ENCODE data around the gene DOCK1. TPM values are rescaled to one million over a fixed set of nuclear protein-coding genes. Genes with fewer than 3 reads are reported as not detected.

DOCK1 gene
- total RNA-seq, 1 experiment from 2014 or later = 16.4 TPM

DNA sequence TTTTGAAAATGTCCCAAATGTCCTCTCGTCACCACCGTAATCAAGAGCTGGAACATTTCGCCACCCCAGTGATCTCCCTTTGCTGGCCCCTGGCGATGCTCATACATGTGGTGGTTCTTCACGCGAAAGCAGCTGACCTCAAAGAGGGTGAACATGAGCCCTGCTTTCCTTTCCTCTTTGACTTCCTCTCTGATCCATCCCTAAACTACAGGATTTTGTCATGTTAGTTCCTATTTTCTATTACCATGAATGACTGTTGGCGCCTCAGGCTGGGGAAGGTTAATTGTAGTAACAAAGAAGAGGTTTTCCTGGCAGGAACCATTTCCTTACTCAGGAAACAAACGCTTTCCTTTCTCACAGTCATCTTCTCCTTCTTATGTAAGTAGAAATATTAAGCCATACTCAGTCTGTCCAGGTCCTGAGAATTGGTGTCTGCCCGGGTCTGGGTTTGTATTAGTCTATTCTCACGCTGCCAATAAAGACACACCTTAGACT is 176.7 kb downstream of the DOCK1 start:
- no peak for DNase-seq (ENCODE audit: low read depth)

DNA sequence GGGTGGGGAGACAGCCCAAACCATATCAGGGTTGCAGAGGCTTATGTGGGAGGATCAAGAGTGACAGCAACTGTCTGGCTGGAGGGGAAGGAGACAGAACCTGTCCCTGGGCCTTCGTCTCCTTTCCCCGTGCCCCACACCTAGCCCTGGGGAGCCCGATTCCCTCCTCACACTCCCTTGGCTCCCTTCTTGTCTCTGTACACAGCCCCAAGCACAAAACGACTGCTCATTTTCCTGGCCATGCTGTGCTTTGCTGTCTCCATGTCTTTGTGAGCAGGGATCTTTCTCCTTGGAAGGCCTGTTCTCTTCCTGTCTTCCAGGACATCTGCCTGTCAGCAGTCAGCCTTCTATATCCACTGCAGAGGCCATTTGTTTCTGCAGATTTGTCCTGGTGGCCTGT is 177.4 kb downstream of the DOCK1 start:
- DNase-seq (ENCODE audit: low read depth) = no peak

DNA sequence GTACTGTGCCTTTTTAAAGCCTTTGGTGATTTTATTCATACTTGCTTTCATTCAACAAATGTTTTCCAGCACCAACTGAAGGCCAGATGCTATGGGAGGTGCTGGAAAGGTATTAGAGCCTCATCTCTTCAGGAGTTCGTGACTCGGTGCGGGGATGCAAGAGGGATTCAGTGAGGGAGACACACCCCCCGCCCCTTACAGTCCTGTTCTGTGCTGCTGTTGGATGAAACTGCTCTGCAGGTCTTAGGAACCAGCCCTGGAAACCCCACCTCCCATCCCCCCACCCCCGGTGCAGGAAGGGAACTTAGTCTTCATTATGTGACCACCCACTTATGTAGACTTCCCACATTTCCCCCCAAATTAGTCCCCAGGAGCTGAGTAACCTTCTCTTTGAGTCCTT is 180.7 kb downstream of the DOCK1 start:
- DNase-seq (ENCODE audit: low read depth) = no peak

DNA sequence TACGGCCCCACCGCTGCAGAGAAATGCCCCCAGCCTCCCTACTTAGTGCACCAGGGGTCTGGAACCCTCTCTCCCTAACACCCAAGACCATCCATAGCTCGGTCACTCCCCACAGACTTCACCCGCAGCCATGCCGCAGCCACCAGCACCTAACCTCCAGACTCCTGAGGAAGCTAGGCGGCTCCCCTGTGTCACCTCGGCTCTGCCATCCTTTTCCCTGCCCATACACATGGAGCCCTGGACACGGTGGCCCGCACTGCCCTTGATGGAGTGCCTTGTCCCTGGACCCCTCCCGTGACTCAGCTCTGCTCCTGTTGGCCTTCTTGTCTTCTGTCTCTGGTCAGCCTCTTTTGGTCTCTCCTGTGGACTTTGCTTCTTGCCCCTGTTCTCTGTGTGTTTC is 183.7 kb downstream of the DOCK1 start:
- no peak for DNase-seq (ENCODE audit: low read depth)

DNA sequence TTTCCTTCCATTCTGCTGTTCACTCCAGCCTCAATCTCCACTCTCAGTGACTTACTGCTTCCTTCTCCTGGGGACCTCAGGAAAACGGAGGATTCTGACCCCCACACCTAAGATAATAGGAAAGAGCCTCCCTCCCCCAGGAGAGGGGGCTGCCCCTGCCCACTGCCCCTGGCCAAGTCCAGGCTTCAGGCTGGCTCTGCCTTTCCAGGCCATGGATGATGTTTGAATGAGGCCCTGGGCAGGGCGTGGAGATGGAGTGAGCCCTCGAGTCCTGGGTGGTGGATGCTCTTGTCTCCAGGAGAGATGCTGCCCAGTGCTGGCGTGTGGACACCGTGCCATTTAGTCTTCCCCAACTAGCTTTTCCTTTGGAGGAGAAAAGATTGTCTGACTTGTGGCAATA is 184.2 kb downstream of the DOCK1 start:
- DNase-seq (ENCODE audit: low read depth) = no peak

DNA sequence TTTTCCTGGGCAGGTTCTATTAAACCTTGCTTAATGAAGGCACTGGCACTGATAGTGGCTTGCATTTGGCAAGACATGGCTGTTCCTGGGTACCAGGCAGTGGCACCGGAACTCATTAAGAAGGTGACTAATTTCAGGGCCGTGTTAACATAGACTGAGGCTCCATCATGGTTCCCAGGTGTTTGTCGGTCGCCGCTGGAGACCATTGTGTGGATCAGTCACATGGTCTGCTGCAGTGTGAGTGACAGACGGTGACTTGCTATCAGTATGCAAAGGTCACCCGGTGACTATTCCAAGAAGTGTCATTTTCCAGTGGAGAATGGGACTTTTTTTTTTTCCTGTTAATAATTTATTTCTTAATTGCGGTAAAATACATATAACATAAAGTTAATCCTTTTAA is 184.9 kb downstream of the DOCK1 start:
- DNase-seq (ENCODE audit: low read depth) = no peak

DNA sequence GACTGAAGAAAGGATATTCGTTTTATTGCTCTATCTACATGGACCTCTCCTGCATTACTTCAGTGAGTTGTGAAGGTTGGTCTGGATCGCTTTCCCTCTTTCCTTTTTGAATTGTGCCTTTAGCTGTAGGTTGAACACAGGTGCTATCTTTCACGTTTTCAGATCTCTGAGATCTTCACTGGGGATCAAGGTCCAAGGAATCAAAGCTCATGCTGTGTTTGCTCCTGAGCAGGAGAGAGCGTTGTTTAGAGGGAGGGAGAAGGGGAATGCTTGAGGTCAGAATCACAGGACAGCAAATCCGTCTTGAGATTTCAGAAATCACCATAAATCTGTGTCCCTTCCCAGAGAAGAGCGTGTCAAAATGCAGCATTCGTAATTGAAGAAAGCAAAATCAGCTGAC is 186.1 kb downstream of the DOCK1 start:
- no peak for DNase-seq (ENCODE audit: low read depth)

DNA sequence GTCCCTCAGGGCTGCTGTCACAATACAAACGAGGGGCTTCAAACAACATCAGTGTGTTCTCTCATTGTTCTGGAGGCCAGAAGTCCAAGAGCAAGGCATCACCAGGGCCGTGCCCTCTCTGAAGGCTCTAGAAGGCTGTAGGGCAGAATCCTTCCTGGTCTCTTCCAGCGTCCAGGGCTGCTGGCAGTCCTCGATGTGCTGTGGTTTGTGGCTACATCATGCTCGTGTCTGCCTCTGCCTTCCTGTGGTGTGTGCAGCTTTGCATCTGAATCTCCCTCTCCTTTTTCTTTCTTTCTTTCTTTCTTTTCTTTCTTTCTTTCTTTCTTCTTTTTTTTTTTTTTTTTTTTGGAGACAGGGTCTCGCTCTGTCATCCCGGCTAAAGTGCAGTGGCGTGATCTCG is 187.7 kb downstream of the DOCK1 start:
- DNase-seq (ENCODE audit: low read depth) = no peak

DNA sequence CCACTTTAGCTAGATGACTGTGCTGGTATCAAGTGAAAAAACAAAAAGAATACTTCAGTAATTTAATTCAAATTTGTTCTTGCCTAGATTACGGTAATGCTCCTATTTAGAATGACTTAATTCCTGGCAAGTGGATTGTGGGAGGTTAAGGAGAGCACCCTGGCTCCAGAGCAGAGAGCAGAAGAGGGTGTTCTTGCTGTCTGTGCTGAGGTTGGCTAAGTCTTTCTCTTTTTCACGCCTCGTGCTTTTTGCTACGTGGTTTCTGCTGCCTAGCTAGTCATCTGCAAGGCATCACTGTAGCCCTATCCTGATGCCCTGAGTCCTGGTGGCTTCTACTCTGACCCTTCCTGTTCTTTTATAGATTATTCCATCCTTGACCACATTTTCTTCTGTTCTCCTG is 189.8 kb downstream of the DOCK1 start:
- DNase-seq (ENCODE audit: low read depth) = no peak

DNA sequence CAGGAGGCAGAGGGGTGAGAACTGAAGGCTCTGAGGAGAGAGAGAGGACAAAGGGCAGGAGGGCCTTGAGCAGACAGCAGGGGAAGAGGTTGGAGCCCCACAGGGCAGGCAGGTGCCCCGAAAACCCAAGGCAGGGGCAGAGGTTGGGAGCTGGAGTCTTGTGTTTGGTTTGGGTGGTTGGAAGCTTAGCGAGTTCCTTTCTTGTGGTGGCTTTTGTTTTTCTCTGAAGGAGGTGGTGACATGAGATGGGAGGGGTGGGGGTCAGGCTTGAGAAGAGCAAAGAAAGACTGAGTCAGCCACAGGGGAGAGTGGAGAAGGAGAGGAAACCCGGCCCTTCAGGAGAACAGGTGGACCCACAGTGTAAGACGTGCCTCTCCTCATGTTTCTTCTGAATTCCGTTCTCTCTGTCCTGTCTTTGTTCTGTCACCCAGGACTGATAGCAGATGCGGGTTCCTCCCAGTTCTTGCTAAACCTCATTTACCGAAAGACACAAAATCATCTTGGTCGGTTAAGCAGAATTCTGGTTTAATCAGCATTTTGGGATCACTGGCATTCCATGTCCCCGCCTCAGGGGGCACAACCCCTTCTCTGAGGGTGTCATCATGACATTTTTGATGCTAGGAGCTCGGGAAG is 195.9 kb downstream of the DOCK1 start:
- no peak for DNase-seq (ENCODE audit: low read depth)

DNA sequence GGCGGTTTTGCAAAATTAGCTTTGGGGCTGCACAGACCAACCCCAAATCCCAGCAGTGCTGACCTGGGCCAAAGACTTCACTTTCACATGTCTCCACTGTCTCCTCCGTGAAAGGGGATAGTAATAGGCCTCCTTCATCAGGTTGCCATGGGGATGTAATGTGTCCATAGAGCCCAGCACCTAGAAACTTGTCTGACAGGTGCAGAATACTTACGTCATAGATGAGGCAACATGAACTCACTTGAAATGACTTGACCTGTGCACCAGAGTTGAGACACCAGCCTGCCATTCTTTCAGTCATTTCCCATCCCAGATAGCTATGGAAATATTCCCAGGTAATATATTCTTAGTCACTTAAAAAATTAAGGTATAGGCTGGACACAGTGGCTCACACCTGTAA is 196.9 kb downstream of the DOCK1 start:
- DNase-seq (ENCODE audit: low read depth) = no peak

DNA sequence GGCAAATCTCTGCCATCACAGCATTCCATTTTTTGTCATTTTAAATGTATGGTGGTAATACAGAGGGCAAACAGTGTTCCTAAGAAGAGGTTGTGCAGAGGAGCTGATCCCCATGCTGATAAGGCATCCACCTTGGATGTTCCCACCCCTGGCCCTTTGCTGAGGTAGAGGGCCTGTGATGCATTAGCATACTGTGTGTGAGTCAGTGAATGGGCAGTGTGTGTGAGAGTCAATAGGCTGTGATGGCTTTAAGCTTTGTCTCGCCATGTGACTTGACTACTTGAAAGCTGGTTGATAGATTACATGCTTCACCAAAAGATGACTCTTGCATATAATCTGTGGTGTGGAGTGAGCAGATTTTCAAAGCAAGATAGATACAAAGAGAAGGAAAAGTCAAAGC is 209.9 kb downstream of the DOCK1 start:
- DNase-seq (ENCODE audit: low read depth) = no peak

DNA sequence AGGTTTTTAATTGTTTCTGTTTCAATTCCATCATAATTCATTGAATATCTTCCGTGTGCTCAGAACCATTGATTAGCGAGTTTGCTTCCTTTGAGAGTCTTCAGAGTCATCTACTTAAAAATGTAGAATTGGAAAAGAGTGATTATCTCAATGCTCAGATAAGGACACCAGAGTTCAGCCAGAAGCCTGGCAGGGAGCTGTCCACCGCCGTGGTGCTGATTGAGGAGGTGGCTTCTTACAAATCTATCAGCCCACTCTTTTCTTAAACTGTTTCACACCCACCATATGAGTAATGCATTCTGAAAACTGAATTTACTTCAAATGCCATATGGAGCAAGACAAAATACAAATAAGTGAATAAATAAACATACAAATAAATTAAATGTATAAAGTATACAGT is 211.9 kb downstream of the DOCK1 start:
- DNase-seq (ENCODE audit: low read depth) = peak; percentile 32

DNA sequence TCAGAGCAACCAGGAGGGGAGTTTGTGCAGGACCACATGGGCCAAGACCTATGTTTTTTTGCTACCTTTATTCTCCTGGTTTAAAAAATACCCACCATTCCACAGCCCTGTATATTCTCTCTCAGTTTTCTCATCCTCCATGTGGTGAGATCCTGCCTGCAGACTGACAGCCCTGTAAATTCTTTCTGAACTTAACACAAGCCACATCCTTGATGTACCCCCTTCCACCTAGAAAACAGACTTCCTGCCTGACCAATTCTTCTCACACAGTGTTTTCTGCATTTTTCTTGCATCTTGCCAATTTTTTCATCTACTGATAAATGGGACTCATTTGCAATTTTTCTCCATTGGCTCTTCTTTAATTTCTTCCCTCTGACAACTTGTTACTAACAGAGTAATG is 212.8 kb downstream of the DOCK1 start:
- DNase-seq (ENCODE audit: low read depth) = no peak

DNA sequence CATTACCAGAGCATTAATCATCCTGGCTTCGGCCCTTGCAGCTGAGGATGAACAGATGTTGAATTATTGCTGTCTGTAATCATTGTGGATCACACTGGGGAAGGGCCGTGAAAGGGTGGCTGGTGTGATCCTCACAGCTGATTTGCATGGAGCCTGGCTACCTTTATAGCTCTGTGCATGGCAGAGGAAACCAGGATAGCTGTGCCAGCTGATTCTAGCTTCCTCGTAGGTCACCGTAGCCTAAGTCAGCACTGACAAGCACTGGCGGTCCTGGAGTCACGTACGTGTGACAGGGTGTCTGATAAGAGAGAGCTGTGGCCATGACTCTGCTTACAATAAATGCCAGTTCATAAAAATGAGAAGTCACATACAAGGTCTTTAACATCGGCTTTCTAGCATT is 214.7 kb downstream of the DOCK1 start:
- no peak for DNase-seq (ENCODE audit: low read depth)

DNA sequence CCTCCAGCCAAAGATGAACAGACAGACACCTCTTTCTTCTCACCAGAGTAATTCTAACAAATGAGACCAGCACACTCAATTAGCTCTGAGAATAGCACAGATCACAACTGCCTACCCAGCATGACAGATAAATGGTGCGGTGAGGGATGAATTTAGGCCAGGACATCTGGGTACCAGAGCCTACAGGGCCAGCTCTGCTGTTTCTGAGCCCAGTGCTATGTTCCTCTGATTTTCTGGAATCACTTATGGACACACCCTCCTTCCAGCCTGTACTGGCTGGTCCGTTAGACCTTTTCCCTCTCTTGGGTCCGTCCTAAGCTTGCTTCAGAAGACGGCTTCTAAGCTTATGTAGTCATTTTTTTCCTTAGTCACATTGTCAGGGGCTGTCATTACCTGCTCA is 217.6 kb downstream of the DOCK1 start:
- no peak for DNase-seq (ENCODE audit: low read depth)

DNA sequence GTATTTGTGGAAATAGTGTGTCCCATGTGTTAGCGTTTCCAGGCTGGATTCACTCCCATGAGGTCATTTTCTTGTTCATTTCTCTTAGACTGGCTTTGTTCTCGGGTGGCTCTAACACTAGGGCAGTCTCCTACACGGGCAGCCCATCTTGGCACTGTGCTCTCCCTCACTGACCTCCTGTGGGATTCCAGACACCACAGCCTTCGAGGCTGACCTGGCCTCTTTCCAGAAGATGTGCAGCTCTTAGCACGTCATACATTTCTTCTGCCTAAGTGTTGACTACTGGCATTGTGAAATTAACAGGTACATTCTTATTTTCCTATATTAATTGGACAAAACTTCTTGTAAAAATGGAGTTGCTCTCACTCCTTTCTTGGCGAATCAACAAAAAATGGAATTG is 218.4 kb downstream of the DOCK1 start:
- no peak for DNase-seq (ENCODE audit: low read depth)

DNA sequence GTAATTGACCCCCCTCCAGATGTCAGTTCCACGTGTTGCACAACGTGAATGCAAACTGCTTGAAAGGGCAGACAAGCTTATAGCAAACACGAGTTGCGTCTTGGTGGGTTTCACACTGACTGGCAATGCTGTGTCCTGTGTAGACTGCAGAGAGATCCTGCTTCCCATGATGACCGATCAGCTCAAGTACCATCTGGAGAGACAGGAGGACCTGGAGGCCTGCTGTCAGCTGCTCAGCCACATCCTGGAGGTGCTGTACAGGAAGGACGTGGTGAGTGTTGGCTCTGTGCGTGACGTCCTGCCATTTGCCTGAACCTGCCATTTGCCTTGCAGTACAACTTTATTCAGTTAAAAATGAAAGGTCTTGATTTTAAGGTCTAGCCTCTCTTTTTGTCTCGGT is 220.1 kb downstream of the DOCK1 start:
- DNase-seq (ENCODE audit: low read depth) = no peak

DNA sequence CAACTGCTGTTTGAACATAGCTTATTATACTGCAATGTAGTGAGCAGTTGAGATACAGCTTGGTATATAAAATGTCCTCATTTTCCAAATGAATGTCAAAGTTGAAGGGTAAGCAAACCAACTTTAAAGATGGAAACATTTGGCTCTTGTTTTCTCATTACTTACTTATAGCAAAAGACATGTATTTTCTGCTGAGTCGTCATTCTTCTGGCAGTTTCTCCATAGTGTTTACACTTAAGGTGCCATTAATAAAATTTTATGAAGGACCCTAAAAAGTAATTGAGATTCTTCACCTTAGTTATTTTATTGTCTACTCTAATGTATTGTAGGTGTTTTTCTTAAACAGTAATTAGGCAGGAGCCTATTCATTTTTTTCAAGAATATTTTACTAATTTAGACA is 222.6 kb downstream of the DOCK1 start:
- no peak for DNase-seq (ENCODE audit: low read depth)

DNA sequence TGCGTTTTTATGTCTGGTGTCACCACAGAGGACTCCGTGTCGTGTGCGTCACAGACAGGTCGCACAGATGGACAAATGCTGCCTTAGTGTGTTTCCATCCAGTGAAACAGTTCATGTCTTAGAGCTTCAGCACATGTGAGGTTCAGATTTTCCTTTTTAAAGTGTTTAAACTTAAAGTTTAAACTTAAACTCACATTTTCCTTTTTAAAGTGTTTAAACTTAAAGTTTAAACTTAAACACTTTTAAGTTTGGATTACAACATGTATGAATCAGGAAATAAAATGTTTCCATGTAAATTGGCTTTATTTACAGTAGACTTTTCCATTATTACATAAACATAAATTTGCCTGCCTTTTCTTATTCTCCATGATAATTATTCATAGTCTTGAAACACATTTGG is 223.9 kb downstream of the DOCK1 start:
- no peak for DNase-seq (ENCODE audit: low read depth)

DNA sequence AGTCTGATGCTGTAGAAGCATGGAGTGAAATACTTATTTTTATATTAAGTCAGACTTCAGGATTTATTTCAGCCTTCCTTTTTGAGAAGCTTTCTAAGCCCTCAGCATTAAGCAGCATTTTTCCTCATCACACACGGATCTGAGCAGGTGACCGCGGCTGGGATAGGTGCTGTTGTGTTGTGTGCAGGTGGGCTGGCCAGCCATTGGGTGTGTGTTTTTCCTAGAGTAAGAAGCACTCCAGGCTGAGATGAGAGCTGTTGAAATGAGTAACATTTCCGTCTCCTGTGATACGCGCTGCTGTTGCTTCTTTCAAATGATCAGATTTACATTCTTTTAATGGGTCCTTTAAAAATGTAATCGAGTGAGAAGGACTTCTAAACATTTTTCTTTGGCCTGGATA is 227.2 kb downstream of the DOCK1 start:
- no peak for DNase-seq (ENCODE audit: low read depth)

DNA sequence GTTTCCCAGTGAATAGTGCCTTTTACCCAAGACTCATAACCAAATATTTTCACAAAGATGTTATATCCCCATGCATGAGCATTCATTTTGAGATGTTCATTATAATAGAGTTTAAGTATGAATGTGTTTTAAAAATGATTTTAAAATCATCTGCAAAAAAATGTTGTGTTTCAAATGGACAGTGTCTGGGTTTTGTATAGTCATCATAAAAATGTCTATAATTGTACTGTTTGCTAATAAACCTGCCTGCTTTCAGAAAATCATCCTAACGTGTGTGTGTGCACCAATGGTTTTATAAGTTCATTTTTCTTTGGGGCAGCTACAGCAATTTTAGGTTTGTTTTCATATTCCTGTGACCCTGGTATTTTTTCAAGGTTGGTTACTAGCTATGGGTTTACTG is 228.0 kb downstream of the DOCK1 start:
- no peak for DNase-seq (ENCODE audit: low read depth)

DNA sequence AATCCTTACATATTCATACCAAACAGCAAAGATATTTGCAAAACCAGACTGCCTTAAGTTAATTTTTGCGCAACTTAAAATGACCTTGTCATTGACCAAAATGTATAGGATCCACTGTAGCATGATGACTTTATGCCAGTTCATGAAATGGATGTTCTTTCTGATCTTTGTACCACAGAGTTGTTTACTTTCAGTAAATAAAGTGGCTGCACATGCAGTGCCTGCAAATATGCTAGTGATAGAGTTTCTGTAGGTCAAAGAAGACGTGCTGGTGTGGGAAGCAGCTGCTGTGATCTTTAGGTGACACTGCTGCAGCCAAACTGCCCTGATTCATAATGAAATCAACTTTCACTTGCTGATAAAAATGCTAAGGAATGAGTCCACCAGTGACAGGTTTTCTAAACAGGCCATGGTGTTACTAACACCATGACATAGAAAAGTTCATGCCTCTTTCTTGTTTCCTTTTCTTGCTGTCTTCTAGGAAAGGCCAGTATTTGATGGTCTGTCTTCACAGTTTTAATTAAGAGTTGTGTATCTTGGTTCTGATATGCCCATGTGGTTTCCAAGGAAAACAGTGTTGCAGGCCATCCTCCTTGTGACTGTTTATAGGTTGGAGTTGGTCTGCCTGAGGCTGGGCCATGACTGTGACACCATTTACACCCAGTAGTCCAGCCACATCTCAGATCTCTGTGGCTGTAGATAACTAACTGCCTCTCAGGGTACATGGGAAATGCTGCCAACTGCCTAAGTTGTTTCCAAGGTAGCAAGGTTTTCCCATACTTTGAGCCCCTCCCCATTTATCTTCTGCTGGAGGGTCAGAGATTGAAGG is 228.7 kb downstream of the DOCK1 start:
- DNase-seq (ENCODE audit: low read depth) = no peak
